ENCODE results near the gene ATP8A2. TPM values are rescaled to one million over a fixed set of nuclear protein-coding genes. Genes with fewer than 3 reads are reported as not detected.

The ATP8A2 gene
- total RNA-seq, 1 experiment from 2014 or later = not detected

DNA sequence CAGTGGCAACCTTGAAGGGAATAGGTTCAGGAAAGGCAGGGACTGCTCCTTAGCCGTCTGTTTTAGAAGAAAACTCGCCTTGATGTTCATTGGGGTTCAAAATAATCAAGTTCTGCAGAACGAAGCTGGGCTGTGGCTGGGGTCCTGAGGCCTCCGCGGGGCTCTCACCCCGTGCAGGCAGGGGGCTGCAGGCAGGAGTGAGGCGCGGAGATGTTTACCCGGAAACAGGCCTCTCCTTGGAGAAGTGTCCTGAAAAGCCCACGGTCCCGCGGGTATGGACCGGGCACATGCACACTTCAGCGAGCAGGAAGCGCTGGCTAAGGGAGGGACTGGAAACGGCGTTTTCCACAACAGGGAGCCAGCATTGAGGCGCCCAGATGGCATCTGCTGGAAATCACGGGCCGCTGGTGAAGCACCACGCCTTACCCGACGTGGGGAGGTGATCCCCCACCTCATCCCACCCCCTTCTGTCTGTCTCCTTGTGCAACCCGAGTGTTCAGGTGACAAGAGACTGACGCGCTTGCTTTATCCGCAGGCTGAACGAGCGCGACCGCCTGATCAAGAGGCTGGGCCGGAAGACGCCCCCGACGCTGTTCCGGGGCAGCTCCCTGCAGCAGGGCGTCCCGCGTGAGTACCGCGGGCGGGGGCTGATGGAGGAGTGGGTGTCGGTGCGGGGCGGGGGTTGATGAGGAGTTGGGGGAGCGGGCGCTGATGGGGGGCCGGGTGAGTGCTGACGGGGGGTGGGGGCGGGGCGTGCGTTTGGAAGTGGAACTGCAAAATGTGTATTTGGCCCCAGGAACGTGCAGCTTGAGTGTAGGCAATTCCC lies 640.4 kb downstream of the ATP8A2 start:
- no peak for DNase-seq
- no peaks in the 10 kb centered on the region for H3K36me3 ChIP-seq (ENCODE audit: low read depth)
- no peak overlapping the region for H2AFZ ChIP-seq
- no peaks in the 10 kb centered on the region for H3K9me3 ChIP-seq (ENCODE audit: insufficient read depth, low read depth)
- H3K27ac ChIP-seq = no peak overlapping the region
- intact Hi-C loops (cut with micrococcal nuclease; ENCODE audit: unreplicated experiment) = no loop called here
- no peaks in the 10 kb centered on the region for H4K20me1 ChIP-seq (ENCODE audit: insufficient read depth)
- ChIA-PET POLR2A (ENCODE audit: unreplicated experiment) (no interaction called here), CTCF (no interaction called here)
- no peaks in the 10 kb centered on the region; the same call in 1 of the 2 replicates for H3K9me2 ChIP-seq (ENCODE audit: insufficient read depth)
- no peaks in the 10 kb centered on the region for H3K4me1 ChIP-seq (replicated peaks; ENCODE audit: insufficient read depth)
- peaks cover 68% of the 10 kb centered on the region for H3K27me3 ChIP-seq (ENCODE audit: insufficient read depth, low read depth)
- TF ChIP-seq CTCF (conservative IDR thresholded peaks at IDR 0.05) = no peak
- no peak for TF ChIP-seq EZH2 (IDR thresholded peaks at IDR 0.05; ENCODE audit: low read depth)
- no TSS peak for BruUV-seq (replicated peaks)
- no peaks in the 10 kb centered on the region for H3K79me2 ChIP-seq (ENCODE audit: low read depth)
- no peak overlapping the region for H3K4me3 ChIP-seq
- H3K4me2 ChIP-seq = no peak overlapping the region
- no peaks in the 10 kb centered on the region for H3F3A ChIP-seq (ENCODE audit: insufficient read depth, low read depth)

- intact Hi-C loops (cut with micrococcal nuclease; ENCODE audit: unreplicated experiment) = no loop called here
- CTCF ChIA-PET = interaction anchor here (0.7 kb wide), 1 partner anchor 248 kb away, joined by 6 read pairs; no protein-coding TSS in a partner anchor
Observed at GRCh38 chr13:26012995-26013394, 641.2 kb downstream of the ATP8A2 start.

DNA sequence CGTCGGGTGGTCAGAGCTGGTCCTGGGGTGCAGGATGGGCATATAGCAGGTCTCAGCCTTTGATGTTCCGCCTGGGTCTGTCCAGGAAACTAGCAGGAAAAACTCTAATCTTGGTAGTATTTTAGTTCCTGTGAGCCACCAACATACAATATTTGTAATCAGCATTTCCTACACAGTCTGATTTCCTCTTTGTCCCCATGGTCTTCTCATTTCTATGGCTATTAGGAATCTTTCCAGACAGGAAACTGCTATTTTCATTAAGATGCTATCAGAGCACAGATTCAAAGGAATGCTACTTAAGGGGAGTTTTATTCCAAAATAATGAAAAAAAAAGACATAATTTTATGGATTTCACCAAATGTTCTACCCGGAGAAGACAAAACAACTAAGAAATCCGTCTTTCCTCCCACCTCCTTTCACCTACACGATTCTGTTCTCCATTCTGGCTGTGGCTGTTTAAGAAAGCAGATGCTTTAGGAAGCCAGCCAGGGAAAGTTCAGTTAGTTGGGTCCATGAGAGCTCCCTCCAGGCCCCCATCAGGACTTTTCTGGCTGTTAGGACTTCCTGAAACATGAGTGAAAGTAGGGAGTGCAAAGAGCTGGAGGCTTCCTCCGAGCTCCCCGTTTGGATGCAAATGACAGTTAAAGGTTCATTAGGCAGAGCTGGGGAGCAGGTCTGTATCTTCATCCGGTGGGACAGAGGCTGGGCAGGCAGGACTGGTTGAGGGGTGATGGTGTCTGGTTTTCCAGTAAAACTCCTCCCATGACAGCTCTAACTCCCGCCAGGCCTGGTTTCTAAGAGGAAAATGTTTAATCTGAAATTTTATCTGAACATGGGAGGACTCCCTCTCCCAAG lies 643.7 kb downstream of the ATP8A2 start:
- H3K4me1 ChIP-seq (replicated peaks; ENCODE audit: insufficient read depth) = no peaks in the 10 kb centered on the region
- H3K9me2 ChIP-seq (ENCODE audit: insufficient read depth) = no peaks in the 10 kb centered on the region; the same call in 1 of the 2 replicates
- POLR2A ChIA-PET (ENCODE audit: unreplicated experiment) = no interaction called here
- no peak overlapping the region for H3K4me2 ChIP-seq
- H3K27ac ChIP-seq = no peak overlapping the region
- H2AFZ ChIP-seq = no peak overlapping the region
- intact Hi-C loops (cut with micrococcal nuclease; ENCODE audit: unreplicated experiment) = no loop called here
- no peaks in the 10 kb centered on the region for H3K79me2 ChIP-seq (ENCODE audit: low read depth)
- H3K27me3 ChIP-seq (ENCODE audit: insufficient read depth, low read depth) = peaks cover 88% of the 10 kb centered on the region
- H3F3A ChIP-seq (ENCODE audit: insufficient read depth, low read depth) = no peaks in the 10 kb centered on the region
- H3K36me3 ChIP-seq (ENCODE audit: low read depth) = no peaks in the 10 kb centered on the region
- H4K20me1 ChIP-seq (ENCODE audit: insufficient read depth) = no peaks in the 10 kb centered on the region
- no peaks in the 10 kb centered on the region for H3K9me3 ChIP-seq (ENCODE audit: insufficient read depth, low read depth)
- CTCF ChIA-PET = no interaction called here
- H3K4me3 ChIP-seq = no peak overlapping the region
- DNase-seq = no peak
- no TSS peak for BruUV-seq (replicated peaks)
- no peak for TF ChIP-seq CTCF (conservative IDR thresholded peaks at IDR 0.05)
- TF ChIP-seq EZH2 (IDR thresholded peaks at IDR 0.05; ENCODE audit: low read depth) = no peak

More at GRCh38 chr13:26012995-26013394, 641.2 kb downstream of the ATP8A2 start:
- TF ChIP-seq EZH2 (IDR thresholded peaks at IDR 0.05; ENCODE audit: low read depth) = no peak
- Histone ChIP-seq H3K79me2 (ENCODE audit: low read depth) (no peaks in the 10 kb centered on the region), H3F3A (ENCODE audit: insufficient read depth, low read depth) (no peaks in the 10 kb centered on the region), H3K4me3 (no peak overlapping the region), H3K36me3 (ENCODE audit: low read depth) (no peaks in the 10 kb centered on the region), H2AFZ (no peak overlapping the region), H3K4me2 (no peak overlapping the region), H3K27me3 (ENCODE audit: insufficient read depth, low read depth) (peaks cover 75% of the 10 kb centered on the region), H3K27ac (no peak overlapping the region), H3K9me3 (ENCODE audit: insufficient read depth, low read depth) (no peaks in the 10 kb centered on the region), H3K4me1 (replicated peaks; ENCODE audit: insufficient read depth) (no peaks in the 10 kb centered on the region), H3K9me2 (ENCODE audit: insufficient read depth) (no peaks in the 10 kb centered on the region; the same call in 1 of the 2 replicates), H4K20me1 (ENCODE audit: insufficient read depth) (no peaks in the 10 kb centered on the region)
- BruUV-seq (replicated peaks) = no TSS peak
- DNase-seq = no peak
- POLR2A ChIA-PET (ENCODE audit: unreplicated experiment) = no interaction called here
